Right kidney (tissue), 1 donor: Measurements from ENCODE around the gene PIK3C2B.
"Not testable (repeated sequence)": the region's sequence is repeated elsewhere in the genome, so short reads cannot be mapped to it uniquely, and the experiment has no call there.

Experiments
- DNase-seq: peaks from one replicate; pipeline ENCODE4 v3.0.0-alpha.2; 2016

Gene PIK3C2B

GRCh38 chr1:204506969-204507316, 12.3 kb upstream of the PIK3C2B start:
- DNase-seq, result peak; percentile 85

- DNase-seq, result peak; percentile 80
These were observed 11.8 kb upstream of the PIK3C2B start for GRCh38 chr1:204506201-204506968.

GRCh38 chr1:204505674-204506200, 11.1 kb upstream of the PIK3C2B start:
- DNase-seq, result no peak

GRCh38 chr1:204503913-204504519, 9.4 kb upstream of the PIK3C2B start:
- DNase-seq, result no peak

GRCh38 chr1:204503122-204503912, 8.7 kb upstream of the PIK3C2B start:
- DNase-seq, result peak; percentile 47

GRCh38 chr1:204502241-204502640, 7.6 kb upstream of the PIK3C2B start:
- no peak for DNase-seq

GRCh38 chr1:204499511-204500468, 5.2 kb upstream of the PIK3C2B start:
- DNase-seq, result no peak

- no peak for DNase-seq
These were observed 4.4 kb upstream of the PIK3C2B start for GRCh38 chr1:204498981-204499380.

- DNase-seq, result no peak
These were observed 1.2 kb upstream of the PIK3C2B start for GRCh38 chr1:204495777-204496176.

- DNase-seq, result no peak
These were observed 611 bp upstream of the PIK3C2B start for GRCh38 chr1:204495078-204495753.

- DNase-seq, result no peak
These were observed 673 bp downstream of the PIK3C2B start for GRCh38 chr1:204493984-204494280.

- DNase-seq, result no peak
These were observed 1.2 kb downstream of the PIK3C2B start for GRCh38 chr1:204493145-204493983.

- no peak for DNase-seq
These were observed 3.0 kb downstream of the PIK3C2B start for GRCh38 chr1:204491655-204492054.

- DNase-seq, result no peak
These were observed 7.4 kb downstream of the PIK3C2B start for GRCh38 chr1:204487256-204487615.

GRCh38 chr1:204486513-204487255, 7.9 kb downstream of the PIK3C2B start:
- DNase-seq, result not testable (repeated sequence)

- no peak for DNase-seq
These were observed 10.8 kb downstream of the PIK3C2B start for GRCh38 chr1:204483791-204484190.

- peak; percentile 53 for DNase-seq
These were observed 14.1 kb downstream of the PIK3C2B start for GRCh38 chr1:204480515-204480914.

- DNase-seq, result no peak
These were observed 15.0 kb downstream of the PIK3C2B start for GRCh38 chr1:204479387-204480136.

- DNase-seq, result no peak
These were observed 15.7 kb downstream of the PIK3C2B start for GRCh38 chr1:204478921-204479320.
